Measurements from ENCODE around the gene DEAF1. TPM values are rescaled to one million over a fixed set of nuclear protein-coding genes. Genes with fewer than 3 reads are reported as not detected.

Gene DEAF1
- total RNA-seq, 1 donor from 2014 or later = 60.5 TPM

DNA sequence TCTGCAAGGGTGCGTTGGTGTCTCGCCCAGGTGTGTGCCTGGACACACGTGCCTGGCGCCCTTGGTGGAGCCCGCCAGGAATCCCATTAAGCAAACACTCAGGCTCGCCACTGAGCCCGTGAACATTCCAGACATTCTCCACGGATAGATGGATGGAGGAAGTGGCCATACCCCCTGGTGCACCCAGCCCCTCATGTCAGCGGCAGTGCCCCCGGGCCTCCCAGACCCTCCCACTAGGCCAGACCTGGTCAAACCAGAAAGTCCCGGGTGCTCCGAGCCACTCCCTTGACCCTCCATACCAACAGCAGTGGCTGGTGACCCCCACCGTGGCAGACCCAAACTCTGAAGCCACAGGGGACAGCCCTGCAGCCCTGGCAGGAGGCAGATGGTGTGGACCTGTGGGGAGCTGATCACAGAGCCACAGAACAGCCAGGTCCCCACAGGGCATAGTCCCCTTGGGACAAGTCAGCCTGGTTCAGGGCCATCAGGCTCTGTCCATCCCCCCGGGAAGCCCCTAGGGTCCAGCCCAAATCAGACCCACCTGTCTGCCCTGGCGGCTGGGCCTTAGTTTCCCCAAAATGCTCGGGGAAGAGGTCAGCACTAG lies 12.9 kb upstream of the DEAF1 start:
- no peak for DNase-seq (ENCODE audit: low spot score in 2 of 2)
- no peak for TF ChIP-seq CTCF (IDR thresholded peaks at IDR 0.05)
- no peaks in the 10 kb centered on the region for H3K36me3 ChIP-seq
- H3K27me3 ChIP-seq = no peaks in the 10 kb centered on the region
- no peaks in the 10 kb centered on the region for H3K9me3 ChIP-seq
- intact Hi-C loops (cut with DNase I) = no loop called here
- no peak overlapping the region for H3K4me3 ChIP-seq
- H3K27ac ChIP-seq = peak overlapping the region; percentile 90 to 96
- peaks cover 0 to 27% of the 10 kb centered on the region in 2 donors for H3K4me1 ChIP-seq

- H3K4me1 ChIP-seq = peaks cover 0 to 34% of the 10 kb centered on the region in 2 donors
Measured at GRCh38 chr11:706957-707816, 12.2 kb upstream of the DEAF1 start.

DNA sequence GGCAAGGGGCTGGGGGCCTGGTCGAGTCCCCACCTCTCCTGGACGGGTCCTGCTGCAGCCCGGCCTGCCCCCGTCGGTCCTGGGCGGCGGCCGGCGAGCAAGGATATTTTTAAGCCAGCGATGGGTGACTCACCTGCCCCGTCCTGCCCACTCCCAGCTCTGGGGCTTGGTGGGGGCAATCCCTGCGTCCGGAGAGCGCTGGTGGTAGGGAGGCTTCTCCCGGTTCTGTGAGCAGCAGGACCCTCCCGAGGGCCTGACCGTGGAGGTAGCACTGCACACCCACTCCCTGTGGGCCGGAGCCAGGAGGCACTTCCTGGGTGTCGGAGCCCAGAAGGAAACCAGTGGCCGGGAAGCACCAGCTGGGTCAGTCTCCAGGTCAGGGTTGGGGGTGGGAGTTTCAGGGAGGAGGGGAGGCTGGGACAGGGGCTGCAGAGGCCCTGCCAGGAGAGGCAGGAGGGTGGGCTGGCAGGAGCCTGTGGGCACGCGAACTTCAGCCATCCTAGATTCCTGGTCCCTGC lies 11.5 kb upstream of the DEAF1 start:
- H3K36me3 ChIP-seq = peaks cover 4 to 5% of the 10 kb centered on the region in 2 donors
- TF ChIP-seq CTCF (IDR thresholded peaks at IDR 0.05) = no peak
- DNase-seq (ENCODE audit: low spot score in 2 of 2) = peak in 1 of 2 donors; percentile 86
- no peaks in the 10 kb centered on the region for H3K27me3 ChIP-seq
- peak overlapping the region; percentile 90 to 96 for H3K27ac ChIP-seq
- intact Hi-C loops (cut with DNase I) = loop anchor here (1.0 kb wide), 2 partner anchors 11 to 21 kb away; partner anchors contain the start of genes DEAF1 and TMEM80
- peaks cover 0 to 34% of the 10 kb centered on the region in 2 donors for H3K4me1 ChIP-seq
- H3K9me3 ChIP-seq = no peaks in the 10 kb centered on the region
- peak overlapping the region; percentile 67 to 72 for H3K4me3 ChIP-seq

More at GRCh38 chr11:706957-707816, 12.2 kb upstream of the DEAF1 start:
- Histone ChIP-seq H3K9me3 (no peaks in the 10 kb centered on the region), H3K27me3 (no peaks in the 10 kb centered on the region), H3K4me3 (peak overlapping the region; percentile 67 to 72), H3K27ac (peak overlapping the region; percentile 90 to 96), H3K36me3 (no peaks in the 10 kb centered on the region)
- TF ChIP-seq CTCF (IDR thresholded peaks at IDR 0.05) = peak in 1 of 3 experiments; percentile 17
- peak in 1 of 2 donors; percentile 74 for DNase-seq (ENCODE audit: low spot score in 2 of 2)
- intact Hi-C loops (cut with DNase I) = loop anchor here (1.0 kb wide), 2 partner anchors 12 to 20 kb away; partner anchors contain the start of genes DEAF1 and TMEM80

GRCh38 chr11:705646-706438 lies 10.8 kb upstream of the DEAF1 start, which contains the start of gene EPS8L2:
TSS of gene EPS8L2 (plus strand) at chr11:706231. CDS start at chr11:709408, 3,177 bp downstream.
- Histone ChIP-seq H3K36me3 (peaks cover 5 to 7% of the 10 kb centered on the region in 2 donors), H3K9me3 (no peaks in the 10 kb centered on the region), H3K4me1 (peaks cover 0 to 34% of the 10 kb centered on the region in 2 donors), H3K4me3 (peak within 1 kb of the TSS; percentile 67 to 72), H3K27ac (peak within 1 kb of the TSS; percentile 90 to 96), H3K27me3 (no peaks in the 10 kb centered on the region)
- no peak for DNase-seq (ENCODE audit: low spot score in 2 of 2)
- intact Hi-C loops (cut with DNase I) = loop anchor here (1.0 kb wide), 2 partner anchors 11 to 21 kb away; partner anchors contain the start of genes DEAF1 and TMEM80
- no peak for TF ChIP-seq CTCF (IDR thresholded peaks at IDR 0.05)
